ENCODE measurements around the gene TPSAB1.

The TPSAB1 gene

DNA sequence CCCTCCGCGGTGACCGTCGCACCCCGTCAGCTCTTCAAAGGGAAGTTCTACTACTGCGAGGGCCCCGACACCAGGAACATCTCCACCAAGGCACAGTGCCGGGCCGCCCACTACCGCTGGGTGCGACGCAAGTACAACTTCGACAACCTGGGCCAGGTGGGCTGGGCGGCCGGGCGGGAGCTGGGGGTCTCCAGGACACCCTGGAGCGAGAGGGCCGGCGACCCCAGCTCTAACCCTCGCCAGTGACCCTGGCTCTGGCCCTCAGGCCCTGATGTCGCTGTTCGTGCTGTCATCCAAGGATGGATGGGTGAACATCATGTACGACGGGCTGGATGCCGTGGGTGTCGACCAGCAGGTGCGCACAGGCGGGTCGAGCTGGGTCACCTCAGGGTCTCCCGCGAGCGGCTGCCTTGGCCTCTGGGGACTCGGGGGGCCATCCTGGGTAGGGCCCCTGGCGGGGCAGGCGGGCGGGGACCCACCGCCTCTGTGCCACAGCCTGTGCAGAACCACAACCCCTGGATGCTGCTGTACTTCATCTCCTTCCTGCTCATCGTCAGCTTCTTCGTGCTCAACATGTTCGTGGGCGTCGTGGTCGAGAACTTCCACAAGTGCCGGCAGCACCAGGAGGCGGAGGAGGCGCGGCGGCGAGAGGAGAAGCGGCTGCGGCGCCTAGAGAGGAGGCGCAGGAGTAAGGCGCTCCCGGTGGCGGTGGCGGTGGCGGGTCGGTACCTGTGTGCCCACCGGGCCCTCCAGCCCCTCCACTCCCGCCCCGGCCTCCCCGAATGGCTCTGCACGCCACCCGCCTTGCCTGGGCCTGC is 28.8 kb upstream of the TPSAB1 start:
- DNase-seq: no peak

DNA sequence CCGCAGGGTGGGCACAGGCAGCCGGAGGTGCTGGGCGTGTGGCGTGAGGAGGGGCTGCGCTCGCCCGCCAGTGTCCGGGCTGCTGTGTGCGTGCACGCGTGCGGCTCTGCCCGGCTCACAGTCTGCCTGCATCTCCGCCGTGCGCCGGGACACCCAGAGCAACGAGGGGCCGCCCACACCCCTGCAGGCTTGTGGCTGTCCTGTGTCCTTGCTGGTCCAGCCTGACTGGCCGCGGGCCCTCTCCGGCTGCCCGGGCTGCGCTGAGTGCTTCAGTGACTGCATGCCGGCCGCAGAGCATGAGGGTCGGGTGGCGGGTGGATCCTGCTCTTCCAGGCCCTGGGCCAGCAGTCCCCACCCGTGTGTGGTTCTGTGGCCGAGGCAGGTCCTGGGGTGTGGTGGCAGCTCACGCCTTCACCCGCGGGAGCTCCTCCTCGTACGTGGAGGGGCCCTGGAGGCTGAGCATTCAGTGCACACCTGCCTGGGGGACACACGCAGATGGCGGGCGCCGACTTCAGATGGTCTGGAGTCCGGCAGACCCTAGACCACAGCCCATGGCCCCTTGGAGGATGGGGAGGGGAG is 27.8 kb upstream of the TPSAB1 start:
- no peak for DNase-seq

DNA sequence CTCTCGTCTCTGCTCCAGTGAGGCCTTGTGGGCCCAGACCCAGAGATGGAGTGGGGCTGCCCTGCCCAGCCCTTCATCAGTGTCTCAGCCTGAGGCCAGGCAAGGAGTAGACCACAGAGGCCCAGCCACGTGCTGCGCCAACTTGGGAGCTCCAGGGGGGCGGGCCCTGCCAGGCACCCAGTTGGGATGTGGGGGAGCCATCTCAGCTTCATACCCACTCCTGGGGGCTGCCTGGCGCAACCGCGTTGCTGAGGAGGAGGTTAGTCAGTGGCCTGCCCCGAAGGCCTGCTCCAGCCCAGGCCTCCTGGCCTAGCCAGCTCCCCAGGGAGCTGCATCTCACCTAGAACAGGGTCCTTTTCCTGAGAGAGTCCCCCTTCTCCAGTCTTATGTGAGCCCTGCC is 27.3 kb upstream of the TPSAB1 start:
- DNase-seq: no peak

DNA sequence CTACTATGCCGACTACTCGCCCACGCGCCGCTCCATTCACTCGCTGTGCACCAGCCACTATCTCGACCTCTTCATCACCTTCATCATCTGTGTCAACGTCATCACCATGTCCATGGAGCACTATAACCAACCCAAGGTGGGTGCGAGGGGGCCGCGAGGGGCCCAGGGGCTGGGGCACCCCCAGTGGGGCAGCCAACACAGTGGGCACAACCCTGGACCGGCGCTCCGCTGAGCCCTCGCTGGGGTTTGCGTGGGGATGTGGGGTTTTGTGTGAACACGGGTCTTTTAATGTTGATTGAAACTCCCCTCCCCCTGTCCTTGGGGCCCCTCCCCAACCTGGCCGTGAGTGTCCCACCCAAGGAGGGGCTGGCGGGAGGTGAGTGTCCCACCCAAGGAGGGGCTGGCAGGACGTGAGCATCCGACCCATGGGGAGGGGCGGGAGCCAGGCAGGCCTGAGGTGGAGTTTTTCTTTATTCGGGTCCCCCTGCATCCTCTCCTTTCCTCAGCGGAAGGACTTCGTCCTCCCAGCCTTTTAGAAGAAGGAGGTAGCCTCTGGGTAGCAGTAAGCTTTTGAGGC is 26.6 kb upstream of the TPSAB1 start:
- DNase-seq: no peak

DNA sequence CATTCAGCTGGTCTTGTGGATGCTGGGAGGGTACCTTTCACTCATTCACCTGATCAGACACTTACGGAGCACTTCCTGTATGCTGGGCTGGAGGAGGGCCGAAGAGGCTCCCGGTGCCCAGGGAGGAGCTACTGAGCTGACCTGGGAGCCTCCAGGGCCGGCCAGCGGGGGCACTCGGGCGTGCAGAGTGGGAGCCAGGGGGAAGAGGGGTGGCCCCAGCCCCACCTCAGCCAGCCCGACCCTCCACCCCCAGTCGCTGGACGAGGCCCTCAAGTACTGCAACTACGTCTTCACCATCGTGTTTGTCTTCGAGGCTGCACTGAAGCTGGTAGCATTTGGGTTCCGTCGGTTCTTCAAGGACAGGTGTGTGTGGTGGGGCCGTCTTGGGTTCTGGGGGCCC is 25.8 kb upstream of the TPSAB1 start:
- no peak for DNase-seq

DNA sequence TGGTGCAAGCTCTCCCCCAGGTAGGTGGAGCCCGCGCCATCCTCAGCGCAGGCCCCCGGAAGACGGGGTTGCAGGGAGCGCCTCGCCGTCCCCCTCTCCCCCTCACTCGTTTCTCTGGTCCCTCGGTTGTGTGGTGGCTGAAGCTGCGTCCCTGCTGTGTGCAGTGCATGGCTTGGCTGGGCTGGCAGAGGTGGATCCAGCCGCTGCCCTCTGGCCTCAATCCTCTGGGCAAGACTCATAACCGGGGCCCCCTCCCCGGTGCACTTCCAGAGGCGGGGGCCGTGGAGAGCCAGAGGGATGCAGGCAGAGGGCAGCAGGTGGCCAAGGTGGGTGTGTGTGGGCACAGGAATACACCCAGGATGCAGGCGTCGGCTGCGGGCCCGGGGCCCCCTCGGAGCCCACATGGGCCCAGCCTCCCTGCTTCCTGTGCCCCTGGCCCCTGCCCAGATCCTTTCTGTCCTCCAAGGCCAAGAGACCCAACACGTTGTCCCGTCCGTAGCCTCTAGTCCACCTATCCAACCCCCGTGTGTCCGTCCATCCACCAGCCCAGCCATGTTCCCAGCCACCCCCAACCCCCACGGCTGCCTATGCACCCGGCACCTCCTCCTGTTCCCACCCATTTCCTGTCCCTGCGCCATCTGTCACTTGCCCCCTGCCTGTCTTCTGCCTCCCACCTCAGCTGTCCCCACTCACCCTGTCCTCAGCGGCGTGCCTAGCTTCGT is 24.8 kb upstream of the TPSAB1 start:
- DNase-seq: no peak

DNA sequence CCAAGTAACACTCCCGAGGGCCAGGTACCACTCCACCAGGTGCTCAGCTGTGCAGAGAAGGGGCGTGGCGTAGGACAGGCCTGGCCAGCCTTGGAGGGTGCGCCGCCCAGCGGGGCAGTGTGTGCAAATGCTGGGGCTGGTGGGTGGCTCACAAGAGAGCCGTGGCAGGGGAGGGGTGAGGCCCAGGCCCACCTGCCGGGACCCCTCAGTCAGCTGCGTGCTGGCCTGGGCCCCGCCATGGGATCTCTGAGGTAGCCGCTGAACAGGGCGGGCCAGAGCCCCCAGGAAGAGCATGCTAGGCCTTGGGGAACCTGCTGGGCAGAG is 24.2 kb upstream of the TPSAB1 start:
- no peak for DNase-seq

DNA sequence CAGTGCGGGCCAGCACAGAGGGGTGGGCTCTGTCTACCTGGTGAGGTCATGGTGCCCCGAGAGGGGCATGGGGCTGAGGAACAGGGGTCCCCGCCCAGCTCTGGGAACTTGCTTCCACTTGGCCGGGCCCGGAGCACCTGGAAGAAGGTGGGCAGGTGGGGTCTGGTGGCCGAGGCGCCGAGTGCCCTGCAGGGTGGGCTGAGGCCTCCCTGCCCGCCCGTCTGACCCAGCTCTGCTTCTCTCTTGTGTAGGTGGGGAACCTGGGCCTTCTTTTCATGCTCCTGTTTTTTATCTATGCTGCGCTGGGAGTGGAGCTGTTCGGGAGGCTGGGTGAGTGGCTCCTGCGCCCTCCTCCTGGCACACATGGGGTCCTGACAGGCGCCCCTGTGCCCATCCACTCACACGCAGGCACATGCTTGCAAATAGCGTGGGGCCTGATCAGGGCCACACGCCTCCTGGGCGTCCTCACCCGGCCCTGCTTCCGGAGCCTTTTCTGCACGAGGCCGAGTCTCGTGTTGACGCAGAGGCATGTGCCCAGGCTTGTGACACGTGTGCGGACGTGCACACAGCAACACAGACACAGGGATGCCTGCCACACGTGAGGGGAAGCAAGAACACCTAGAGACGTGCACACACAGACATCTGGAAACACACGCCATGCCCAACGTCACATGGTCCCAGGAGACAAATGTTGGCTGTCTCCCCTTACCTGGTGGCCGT is 23.7 kb upstream of the TPSAB1 start:
- no peak for DNase-seq

DNA sequence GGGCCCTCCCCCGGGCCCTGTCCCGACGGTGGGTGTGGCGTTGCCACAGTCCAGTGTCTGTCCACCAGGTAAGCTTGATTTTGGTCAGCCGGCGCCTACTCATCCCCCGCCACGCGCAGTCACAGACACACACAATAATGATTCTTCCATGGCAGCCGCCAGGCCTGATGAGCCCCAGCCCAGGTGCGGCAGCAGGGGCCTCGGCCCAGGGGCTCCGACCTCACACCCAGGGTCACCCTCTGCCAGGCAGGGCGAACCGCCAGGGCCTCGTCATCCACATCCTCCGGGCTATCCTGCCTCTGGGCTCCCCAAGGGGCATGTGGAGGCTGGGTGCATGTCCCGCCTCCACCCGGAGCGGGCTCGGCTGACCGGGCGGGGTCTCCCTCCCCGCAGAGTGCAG is 23.0 kb upstream of the TPSAB1 start:
- no peak for DNase-seq

DNA sequence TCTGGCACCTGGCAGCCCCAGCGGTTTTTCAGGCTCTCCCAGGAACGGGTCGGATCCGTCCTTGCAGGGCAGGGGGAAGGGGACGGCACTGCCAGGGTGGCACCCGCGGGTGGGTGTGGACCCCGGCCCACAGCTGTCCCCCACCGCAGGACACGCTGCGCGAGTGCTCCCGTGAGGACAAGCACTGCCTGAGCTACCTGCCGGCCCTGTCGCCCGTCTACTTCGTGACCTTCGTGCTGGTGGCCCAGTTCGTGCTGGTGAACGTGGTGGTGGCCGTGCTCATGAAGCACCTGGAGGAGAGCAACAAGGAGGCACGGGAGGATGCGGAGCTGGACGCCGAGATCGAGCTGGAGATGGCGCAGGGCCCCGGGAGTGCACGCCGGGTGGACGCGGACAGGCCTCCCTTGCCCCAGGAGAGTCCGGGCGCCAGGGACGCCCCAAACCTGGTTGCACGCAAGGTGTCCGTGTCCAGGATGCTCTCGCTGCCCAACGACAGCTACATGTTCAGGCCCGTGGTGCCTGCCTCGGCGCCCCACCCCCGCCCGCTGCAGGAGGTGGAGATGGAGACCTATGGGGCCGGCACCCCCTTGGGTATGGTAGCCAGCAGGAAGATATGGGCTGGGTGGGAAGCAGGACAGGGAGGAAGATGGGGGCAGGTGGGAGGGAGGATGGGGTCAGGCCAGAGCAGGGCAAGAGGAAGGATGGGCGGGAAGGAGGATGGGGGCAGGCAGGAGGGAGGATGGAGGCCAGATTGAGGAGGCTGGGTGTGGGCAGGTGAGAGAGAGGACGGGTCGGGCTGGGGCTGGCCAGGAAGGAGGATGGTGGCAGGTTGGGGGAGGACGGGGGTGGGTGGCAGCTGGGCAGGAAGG is 22.2 kb upstream of the TPSAB1 start:
- DNase-seq: no peak

DNA sequence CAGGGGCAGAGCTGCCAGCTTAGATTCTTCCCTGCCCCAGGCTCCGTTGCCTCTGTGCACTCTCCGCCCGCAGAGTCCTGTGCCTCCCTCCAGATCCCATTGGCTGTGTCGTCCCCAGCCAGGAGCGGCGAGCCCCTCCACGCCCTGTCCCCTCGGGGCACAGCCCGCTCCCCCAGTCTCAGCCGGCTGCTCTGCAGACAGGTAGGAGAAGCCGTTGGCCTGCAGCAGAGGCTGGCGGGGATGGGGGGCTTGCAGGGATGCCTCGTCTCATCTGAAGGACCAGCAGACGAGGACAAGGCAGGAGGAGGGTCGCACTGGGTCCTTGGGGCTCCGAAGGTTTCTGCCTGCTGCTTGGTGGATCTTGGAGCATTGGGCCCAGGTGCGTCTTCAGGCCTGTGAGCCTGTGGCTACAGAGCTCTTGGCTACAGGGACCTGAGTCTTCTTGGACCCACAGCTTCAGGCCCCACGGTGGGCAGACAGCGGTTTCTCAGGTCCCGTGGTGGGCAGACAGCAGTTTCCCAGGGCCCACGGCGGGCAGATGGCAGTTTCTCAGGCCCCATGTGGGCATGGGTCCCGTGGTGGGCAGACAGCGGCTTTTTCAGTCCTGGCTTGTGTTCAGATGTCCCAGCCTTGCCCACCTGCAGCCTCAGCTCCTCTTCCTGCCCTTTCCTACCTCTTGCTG is 21.4 kb upstream of the TPSAB1 start:
- DNase-seq: no peak

DNA sequence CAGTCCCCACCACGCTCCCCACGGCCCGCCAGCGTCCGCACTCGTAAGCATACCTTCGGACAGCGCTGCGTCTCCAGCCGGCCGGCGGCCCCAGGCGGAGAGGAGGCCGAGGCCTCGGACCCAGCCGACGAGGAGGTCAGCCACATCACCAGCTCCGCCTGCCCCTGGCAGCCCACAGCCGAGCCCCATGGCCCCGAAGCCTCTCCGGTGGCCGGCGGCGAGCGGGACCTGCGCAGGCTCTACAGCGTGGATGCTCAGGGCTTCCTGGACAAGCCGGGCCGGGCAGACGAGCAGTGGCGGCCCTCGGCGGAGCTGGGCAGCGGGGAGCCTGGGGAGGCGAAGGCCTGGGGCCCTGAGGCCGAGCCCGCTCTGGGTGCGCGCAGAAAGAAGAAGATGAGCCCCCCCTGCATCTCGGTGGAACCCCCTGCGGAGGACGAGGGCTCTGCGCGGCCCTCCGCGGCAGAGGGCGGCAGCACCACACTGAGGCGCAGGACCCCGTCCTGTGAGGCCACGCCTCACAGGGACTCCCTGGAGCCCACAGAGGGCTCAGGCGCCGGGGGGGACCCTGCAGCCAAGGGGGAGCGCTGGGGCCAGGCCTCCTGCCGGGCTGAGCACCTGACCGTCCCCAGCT is 20.3 kb upstream of the TPSAB1 start:
- no peak for DNase-seq

DNA sequence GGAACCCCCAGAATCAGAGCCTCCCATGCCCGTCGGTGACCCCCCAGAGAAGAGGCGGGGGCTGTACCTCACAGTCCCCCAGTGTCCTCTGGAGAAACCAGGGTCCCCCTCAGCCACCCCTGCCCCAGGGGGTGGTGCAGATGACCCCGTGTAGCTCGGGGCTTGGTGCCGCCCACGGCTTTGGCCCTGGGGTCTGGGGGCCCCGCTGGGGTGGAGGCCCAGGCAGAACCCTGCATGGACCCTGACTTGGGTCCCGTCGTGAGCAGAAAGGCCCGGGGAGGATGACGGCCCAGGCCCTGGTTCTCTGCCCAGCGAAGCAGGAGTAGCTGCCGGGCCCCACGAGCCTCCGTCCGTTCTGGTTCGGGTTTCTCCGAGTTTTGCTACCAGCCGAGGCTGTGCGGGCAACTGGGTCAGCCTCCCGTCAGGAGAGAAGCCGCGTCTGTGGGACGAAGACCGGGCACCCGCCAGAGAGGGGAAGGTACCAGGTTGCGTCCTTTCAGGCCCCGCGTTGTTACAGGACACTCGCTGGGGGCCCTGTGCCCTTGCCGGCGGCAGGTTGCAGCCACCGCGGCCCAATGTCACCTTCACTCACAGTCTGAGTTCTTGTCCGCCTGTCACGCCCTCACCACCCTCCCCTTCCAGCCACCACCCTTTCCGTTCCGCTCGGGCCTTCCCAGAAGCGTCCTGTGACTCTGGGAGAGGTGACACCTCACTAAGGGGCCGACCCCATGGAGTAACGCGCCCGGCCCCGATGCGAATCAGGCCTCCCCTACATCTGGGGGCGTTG is 19.5 kb upstream of the TPSAB1 start:
- DNase-seq: no peak

DNA sequence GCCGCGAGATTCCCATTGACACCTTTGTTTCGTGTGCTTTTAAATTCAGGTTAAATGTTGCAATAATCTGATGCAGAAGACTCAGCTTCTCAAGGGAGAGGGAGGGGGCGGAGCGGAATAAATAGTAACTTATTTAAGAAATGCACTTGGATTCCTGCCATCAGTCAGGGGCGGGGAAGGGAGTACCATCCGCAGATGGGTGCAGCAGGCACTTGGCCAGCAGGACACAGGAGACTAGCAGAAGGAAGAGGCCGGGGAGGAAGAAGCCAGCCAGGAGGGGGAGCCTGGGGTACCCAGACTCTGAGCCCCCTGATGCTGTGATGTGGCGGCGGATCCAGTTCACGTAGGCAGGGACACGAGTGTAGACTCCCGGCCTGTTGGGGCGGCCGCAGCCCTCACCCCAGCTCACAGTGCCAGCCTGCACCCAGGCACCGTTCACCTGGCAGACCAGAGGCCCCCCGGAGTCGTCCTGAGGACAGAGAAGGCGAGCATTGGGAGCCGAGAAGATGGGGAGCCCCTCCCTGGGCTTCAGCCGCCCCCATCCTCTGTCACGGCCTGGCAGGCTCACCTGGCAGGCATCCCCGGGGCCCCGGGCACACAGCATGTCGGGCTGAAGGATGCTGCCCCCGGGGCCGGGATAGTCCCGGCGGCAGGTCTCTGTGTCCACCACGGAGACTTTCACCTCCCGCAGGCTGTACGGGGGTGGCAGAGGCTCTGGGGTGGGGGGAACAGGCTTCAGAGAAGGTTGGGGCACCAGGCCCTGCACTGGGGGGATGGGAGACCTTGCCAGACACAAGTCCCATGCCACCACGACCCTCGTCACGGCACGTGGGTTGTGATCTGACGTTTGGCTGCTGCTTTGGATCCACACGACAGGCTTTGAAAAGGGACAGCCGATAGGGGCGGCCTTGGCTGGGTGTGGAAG is 18.6 kb upstream of the TPSAB1 start:
- no peak for DNase-seq

DNA sequence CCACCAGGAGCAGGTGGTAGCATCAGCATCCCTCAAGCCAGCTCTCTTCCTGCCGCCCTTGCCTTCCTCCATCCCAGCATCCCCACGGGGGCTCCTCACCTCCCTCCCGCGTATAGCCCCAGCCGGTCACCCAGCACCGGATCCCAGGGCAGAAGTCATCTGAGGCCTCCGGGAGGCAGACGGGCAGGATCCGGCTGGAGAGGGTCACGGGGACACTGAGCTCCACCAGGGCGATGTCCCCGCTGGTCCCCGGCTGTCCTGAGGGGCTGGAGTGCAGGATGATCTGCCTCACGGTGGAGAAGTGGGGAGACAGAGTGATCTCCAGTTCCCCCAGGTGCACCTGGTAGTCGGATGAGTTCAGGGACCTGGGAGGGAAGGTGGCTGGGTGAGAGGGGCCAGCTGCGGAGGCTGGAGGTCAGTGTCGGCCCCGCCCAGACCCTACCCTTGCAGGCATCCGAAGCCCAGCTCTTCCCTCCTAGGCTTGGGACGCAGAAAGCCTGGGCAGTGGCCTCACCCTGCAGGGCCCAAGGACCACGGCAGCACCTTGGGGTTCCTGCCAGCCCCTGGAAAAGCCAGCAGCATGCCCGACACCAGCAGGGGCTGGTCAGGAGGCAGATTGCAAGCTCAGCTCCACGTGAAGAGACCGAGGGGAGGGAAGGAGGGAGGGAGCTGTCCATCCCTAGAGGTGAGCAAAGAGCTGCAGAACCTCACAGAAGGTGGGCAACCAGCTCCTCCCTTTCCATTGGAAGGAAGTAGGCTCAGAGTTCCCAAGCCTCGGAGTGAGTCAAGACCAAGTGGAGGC is 17.8 kb upstream of the TPSAB1 start:
- DNase-seq: no peak

DNA sequence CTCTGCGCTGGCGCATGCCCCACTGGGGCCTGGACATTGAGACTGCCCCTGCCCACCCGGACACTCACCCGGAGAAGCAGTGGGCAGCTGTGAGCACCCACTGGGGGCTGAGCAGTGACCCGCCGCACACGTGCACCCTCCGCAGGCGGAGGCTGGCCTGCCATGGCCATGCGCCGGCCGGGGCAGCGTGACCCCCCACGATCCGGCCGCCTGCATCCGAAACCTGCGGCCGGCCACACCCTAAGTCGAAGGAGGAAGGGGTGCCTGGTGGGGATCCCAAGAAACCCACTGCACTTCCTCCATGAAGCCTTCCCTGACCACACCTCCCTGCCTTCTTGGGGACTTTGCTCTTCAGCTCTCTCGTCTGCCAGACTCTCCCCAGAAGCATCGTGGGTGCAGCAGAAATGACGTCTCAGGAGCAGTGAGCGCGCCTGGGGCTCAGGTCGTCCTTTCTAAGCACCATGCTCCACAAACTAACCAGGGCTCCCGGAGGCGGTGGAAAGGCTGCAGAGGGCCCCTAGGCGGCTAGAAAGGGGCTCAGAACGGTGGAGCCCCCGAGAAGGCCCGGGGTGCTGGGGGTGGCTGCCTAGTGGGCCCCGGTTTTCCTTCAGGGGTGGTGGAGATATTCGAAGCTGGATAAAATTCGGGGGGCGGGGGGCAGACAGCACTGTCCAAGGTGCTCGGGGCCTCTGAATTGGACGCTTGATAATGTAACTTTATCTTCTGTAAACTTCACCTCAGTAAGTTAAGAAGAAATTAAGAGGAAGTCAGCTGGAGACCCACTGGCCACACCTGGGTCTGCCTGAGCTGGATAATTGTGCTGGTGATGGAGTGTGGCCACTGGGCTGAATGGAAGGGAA is 16.9 kb upstream of the TPSAB1 start:
- DNase-seq: no peak

DNA sequence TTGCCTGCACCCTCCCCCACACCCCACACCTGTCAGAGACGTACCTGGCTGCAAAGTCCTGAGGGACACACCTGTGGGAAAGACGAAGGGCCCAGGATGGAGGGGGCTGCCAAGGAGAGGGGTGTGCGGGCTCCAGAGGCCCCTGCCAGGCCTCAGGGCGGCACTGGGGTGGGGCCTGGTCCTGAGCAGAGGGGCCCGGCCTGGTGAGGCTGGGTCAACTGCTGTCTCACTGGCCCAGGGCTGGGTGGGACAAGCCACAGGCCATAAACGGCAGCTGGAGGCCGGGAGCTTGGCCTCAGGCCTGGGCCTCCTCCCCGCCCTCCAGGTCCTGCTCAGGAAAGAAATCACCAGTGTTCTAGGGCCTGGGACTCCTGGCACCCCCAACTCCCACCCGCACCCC is 15.9 kb upstream of the TPSAB1 start:
- no peak for DNase-seq

All from fibroblast of upper back skin (primary cell).